ENCODE measurements around the gene METTL14. TPM values are rescaled to one million over a fixed set of nuclear protein-coding genes. Genes with fewer than 3 reads are reported as not detected.

METTL14 gene
- total RNA-seq, 1 experiment from 2014 or later = 22.4 TPM

DNA sequence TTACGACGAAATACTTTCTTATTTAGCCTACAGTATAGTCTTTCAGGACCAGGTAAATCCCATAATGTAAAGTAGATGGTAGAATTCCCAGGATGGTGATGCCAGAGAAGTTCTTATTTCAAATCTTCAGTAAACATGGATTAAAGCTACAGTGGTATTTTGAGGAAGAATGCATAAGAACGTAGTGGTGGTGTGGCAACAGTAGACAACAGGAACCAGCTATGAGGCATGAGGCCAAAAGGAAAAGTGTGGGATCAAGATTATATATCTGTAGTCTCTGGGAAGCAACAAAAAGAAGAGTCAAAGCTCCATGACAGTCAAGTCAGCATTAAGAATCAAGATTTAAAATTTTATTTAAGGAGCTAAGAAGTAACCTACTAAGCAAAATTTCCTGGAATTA lies 60.2 kb downstream of the METTL14 start:
- no peaks in the 10 kb centered on the region for H3K27me3 ChIP-seq (ENCODE audit: control insufficient read depth, insufficient read depth, low read length)
- no peaks in the 10 kb centered on the region for H3K4me1 ChIP-seq (ENCODE audit: control insufficient read depth, insufficient read depth, low read length)
- DNase-seq (ENCODE audit: low read depth, low spot score) = no peak
- no peak for ATAC-seq
- in situ Hi-C loops (cut with HindIII; ENCODE audit: low pct_unique_long_range_greater_than_20kb, low sequenced_read_pairs) = no loop called here
- no peak overlapping the region for H3K27ac ChIP-seq (ENCODE audit: low read length)
- no TSS peak for BruUV-seq (replicated peaks)
- ChIA-PET CTCF (no interaction called here), POLR2A (no interaction called here)
- H3K9me3 ChIP-seq (ENCODE audit: control insufficient read depth, insufficient read depth, low read depth, low read length) = no peaks in the 10 kb centered on the region
- no peak overlapping the region for H3K4me3 ChIP-seq (ENCODE audit: low read depth in 2 of 2, low read length in 2 of 2)
- TF ChIP-seq TCF7L2 (IDR thresholded peaks at IDR 0.05; ENCODE audit: low read depth, low read length) (no peak), SIN3A (IDR thresholded peaks at IDR 0.05; ENCODE audit: borderline replicate concordance, insufficient read depth, low read depth, low read length) (no peak), POLR2AphosphoS5 (IDR thresholded peaks at IDR 0.05; ENCODE audit: low read depth, low read length) (no peak)
- TF ChIP-seq, protein P1, sequence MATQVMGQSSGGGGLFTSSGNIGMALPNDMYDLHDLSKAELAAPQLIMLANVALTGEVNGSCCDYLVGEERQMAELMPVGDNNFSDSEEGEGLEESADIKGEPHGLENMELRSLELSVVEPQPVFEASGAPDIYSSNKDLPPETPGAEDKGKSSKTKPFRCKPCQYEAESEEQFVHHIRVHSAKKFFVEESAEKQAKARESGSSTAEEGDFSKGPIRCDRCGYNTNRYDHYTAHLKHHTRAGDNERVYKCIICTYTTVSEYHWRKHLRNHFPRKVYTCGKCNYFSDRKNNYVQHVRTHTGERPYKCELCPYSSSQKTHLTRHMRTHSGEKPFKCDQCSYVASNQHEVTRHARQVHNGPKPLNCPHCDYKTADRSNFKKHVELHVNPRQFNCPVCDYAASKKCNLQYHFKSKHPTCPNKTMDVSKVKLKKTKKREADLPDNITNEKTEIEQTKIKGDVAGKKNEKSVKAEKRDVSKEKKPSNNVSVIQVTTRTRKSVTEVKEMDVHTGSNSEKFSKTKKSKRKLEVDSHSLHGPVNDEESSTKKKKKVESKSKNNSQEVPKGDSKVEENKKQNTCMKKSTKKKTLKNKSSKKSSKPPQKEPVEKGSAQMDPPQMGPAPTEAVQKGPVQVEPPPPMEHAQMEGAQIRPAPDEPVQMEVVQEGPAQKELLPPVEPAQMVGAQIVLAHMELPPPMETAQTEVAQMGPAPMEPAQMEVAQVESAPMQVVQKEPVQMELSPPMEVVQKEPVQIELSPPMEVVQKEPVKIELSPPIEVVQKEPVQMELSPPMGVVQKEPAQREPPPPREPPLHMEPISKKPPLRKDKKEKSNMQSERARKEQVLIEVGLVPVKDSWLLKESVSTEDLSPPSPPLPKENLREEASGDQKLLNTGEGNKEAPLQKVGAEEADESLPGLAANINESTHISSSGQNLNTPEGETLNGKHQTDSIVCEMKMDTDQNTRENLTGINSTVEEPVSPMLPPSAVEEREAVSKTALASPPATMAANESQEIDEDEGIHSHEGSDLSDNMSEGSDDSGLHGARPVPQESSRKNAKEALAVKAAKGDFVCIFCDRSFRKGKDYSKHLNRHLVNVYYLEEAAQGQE (IDR thresholded peaks at IDR 0.05; ENCODE audit: insufficient read depth in 1 of 2, low read depth in 2 of 2, low read length in 1 of 2) = no peak
- TF ChIP-seq, protein P2, sequence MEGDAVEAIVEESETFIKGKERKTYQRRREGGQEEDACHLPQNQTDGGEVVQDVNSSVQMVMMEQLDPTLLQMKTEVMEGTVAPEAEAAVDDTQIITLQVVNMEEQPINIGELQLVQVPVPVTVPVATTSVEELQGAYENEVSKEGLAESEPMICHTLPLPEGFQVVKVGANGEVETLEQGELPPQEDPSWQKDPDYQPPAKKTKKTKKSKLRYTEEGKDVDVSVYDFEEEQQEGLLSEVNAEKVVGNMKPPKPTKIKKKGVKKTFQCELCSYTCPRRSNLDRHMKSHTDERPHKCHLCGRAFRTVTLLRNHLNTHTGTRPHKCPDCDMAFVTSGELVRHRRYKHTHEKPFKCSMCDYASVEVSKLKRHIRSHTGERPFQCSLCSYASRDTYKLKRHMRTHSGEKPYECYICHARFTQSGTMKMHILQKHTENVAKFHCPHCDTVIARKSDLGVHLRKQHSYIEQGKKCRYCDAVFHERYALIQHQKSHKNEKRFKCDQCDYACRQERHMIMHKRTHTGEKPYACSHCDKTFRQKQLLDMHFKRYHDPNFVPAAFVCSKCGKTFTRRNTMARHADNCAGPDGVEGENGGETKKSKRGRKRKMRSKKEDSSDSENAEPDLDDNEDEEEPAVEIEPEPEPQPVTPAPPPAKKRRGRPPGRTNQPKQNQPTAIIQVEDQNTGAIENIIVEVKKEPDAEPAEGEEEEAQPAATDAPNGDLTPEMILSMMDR (IDR thresholded peaks at IDR 0.05) = no peak
- H3K36me3 ChIP-seq (ENCODE audit: control insufficient read depth, insufficient read depth, low read length) = no peaks in the 10 kb centered on the region
- intact Hi-C loops (cut with micrococcal nuclease; ENCODE audit: unreplicated experiment) = no loop called here

DNA sequence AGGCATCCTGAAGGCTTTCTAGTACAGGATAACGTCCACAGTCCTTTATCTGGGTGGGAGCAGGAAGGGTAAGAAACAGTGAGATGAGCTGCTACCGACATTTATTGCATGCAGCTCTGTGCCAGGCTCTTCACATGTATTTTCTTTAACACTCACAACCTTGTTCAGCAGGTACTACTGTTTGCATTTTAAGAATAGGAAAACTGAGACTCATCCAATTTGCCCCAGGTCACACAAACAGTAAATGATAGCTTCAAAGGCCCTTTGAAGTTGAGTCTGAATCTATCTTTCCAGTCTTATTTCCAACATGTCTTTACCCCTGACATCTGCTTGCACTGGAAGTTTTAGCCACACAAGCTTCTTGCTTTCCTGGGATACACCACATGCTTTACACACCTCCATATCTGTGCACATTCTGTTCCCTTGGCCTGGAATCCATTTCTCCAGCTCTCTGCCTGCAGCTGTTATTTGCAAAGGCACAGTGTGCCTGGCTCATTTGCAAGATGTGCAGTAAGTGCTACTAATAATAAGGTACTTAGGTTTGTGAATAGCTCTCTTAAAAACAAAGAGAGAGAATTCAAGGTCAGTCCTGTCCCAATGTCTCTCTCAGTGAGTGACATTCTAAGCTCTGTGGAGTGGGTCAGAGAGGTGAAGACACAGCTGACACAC lies 61.2 kb downstream of the METTL14 start:
- Histone ChIP-seq H3K4me1 (ENCODE audit: control insufficient read depth, insufficient read depth, low read length) (no peaks in the 10 kb centered on the region), H3K9me3 (ENCODE audit: control insufficient read depth, insufficient read depth, low read depth, low read length) (no peaks in the 10 kb centered on the region), H3K27ac (ENCODE audit: low read length) (no peak overlapping the region), H3K4me3 (ENCODE audit: low read depth in 2 of 2, low read length in 2 of 2) (no peak overlapping the region), H3K36me3 (ENCODE audit: control insufficient read depth, insufficient read depth, low read length) (no peaks in the 10 kb centered on the region), H3K27me3 (ENCODE audit: control insufficient read depth, insufficient read depth, low read length) (no peaks in the 10 kb centered on the region)
- BruUV-seq (replicated peaks) = no TSS peak
- DNase-seq (ENCODE audit: low read depth, low spot score) (no peak), ATAC-seq (no peak)
- intact Hi-C loops (cut with micrococcal nuclease; ENCODE audit: unreplicated experiment) = no loop called here
- ChIA-PET CTCF (interaction anchor here (0.6 kb wide), 1 partner anchor 9 kb away, joined by 4 read pairs; no protein-coding TSS in a partner anchor), POLR2A (interaction anchor here (0.6 kb wide), 1 partner anchor 12 kb away, joined by 3 read pairs; no protein-coding TSS in a partner anchor)
- TF ChIP-seq, protein P2 (IDR thresholded peaks at IDR 0.05) = no peak
- TF ChIP-seq POLR2AphosphoS5 (IDR thresholded peaks at IDR 0.05; ENCODE audit: low read depth, low read length) = no peak
- no peak for TF ChIP-seq TCF7L2 (IDR thresholded peaks at IDR 0.05; ENCODE audit: low read depth, low read length)
- TF ChIP-seq, protein P1 (IDR thresholded peaks at IDR 0.05; ENCODE audit: insufficient read depth in 1 of 2, low read depth in 2 of 2, low read length in 1 of 2) = no peak
- TF ChIP-seq SIN3A (IDR thresholded peaks at IDR 0.05; ENCODE audit: borderline replicate concordance, insufficient read depth, low read depth, low read length) = no peak
- in situ Hi-C loops (cut with HindIII; ENCODE audit: low pct_unique_long_range_greater_than_20kb, low sequenced_read_pairs) = no loop called here

Measured in Panc1 (cell line).